Mesendoderm (in vitro differentiated cells): ENCODE results near the gene R3HCC1L.

Experiments
- DNase-seq: peaks from one replicate; pipeline ENCODE4 v3.0.0; 2013
- H2AK5ac ChIP-seq: 2 replicates; pipeline ENCODE4 v1.6.1; 2013; ENCODE audit warnings: low read length, inconsistent platforms
- H2BK120ac ChIP-seq: 2 replicates; pipeline ENCODE4 v1.6.1; 2013; ENCODE audit warnings: low read depth, mild to moderate bottlenecking, low read length, moderate library complexity, mixed read lengths
- H2BK15ac ChIP-seq: replicated peaks from 2 replicates; pipeline ENCODE4 v1.6.1; 2013; ENCODE audit warnings: low read depth, mild to moderate bottlenecking, moderate library complexity
- H2BK5ac ChIP-seq: 2 replicates; pipeline ENCODE4 v1.6.1; 2013; ENCODE audit warnings: low read length, inconsistent platforms
- H3K18ac ChIP-seq: 2 replicates; pipeline ENCODE4 v1.6.1; 2013; ENCODE audit warnings: mild to moderate bottlenecking, low read length, mixed read lengths
- H3K23ac ChIP-seq: one replicate; pipeline ENCODE4 v1.6.1; 2013; ENCODE audit warnings: low read length
- H3K27ac ChIP-seq: 2 replicates; pipeline ENCODE4 v1.5.1; 2013; ENCODE audit warnings: low read depth, mild to moderate bottlenecking, inconsistent platforms, low read length, moderate library complexity
- H3K27me3 ChIP-seq: 2 replicates; pipeline ENCODE4 v1.6.1; 2013; ENCODE audit warnings: low read length, control low read depth, mild to moderate bottlenecking, inconsistent platforms; ENCODE audit not compliant: insufficient read depth, poor library complexity
- H3K36me3 ChIP-seq: 2 replicates; pipeline ENCODE4 v1.6.1; 2013; ENCODE audit warnings: low read length, inconsistent platforms; ENCODE audit not compliant: control insufficient read depth, insufficient read depth
- H3K4ac ChIP-seq: one replicate; pipeline ENCODE4 v1.6.1; 2013; ENCODE audit warnings: low read depth, mild to moderate bottlenecking, low read length, moderate library complexity
- H3K4me1 ChIP-seq: 2 replicates; pipeline ENCODE4 v1.6.1; 2013; ENCODE audit warnings: low read depth, low read length, inconsistent platforms; ENCODE audit not compliant: control insufficient read depth
- H3K4me2 ChIP-seq: 2 replicates; pipeline ENCODE4 v1.6.1; 2013; ENCODE audit warnings: low read length
- H3K4me3 ChIP-seq: 2 replicates; pipeline ENCODE4 v1.5.1; 2013; ENCODE audit warnings: mild to moderate bottlenecking, low read length
- H3K56ac ChIP-seq: one replicate; pipeline ENCODE4 v1.6.1; 2013; ENCODE audit warnings: low read length
- H3K79me1 ChIP-seq: 2 replicates; pipeline ENCODE4 v1.6.1; 2013; ENCODE audit warnings: low read length, inconsistent platforms
- H3K79me2 ChIP-seq: 2 replicates; pipeline ENCODE4 v1.6.1; 2013; ENCODE audit warnings: mild to moderate bottlenecking, low read length; ENCODE audit not compliant: control insufficient read depth, insufficient read depth
- H3K9ac ChIP-seq: 2 replicates; pipeline ENCODE4 v1.6.1; 2013; ENCODE audit warnings: low read length, inconsistent platforms
- H4K5ac ChIP-seq: one replicate; pipeline ENCODE4 v1.6.1; 2013; ENCODE audit warnings: low read length
- H4K8ac ChIP-seq: one replicate; pipeline ENCODE4 v1.6.1; 2013; ENCODE audit warnings: low read depth, mild to moderate bottlenecking, control low read depth, low read length, moderate library complexity
- WGBS: extraction: QIAGEN DNeasy Blood & Tissue Kit; methylation state at CpG from one replicate; pipeline ENCODE4 v1.1.7; 2013; ENCODE audit warnings: low lambda C conversion rate, missing lambda C conversion rate; ENCODE audit not compliant: insufficient coverage; ENCODE audit errors: extremely low coverage; 5-methylcytosine and 5-hydroxymethylcytosine counted together

The R3HCC1L gene

DNA sequence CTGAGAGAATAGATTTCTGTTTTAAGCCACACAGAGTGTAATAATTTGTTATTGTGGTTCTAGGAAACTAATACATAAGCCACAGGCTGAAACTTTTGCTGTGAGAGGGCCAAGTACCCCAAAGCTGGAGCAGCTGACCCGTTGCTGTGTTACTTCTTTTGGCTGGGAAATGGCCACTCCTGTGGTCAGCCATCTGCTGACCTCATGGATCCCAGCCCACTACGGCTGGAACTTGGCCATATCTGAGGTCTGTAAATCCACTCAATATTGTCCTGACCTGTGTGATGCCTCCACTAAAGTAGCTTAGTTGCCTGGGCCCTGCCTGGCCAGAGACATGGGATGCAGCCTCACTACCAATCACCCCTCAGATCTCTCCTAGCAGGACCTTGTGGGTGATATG is 151.0 kb downstream of the R3HCC1L start:
- no CpG with 5 or more reads among the region's 2 CpGs for WGBS
- no peak for DNase-seq
- H3K36me3 ChIP-seq, result no peaks in the 10 kb centered on the region

GRCh38 chr10:98286419-98286818 is 152.0 kb downstream of the R3HCC1L start:
- Histone ChIP-seq H3K27ac (no peak overlapping the region), H4K5ac (no peak overlapping the region), H3K79me2 (no peaks in the 10 kb centered on the region), H3K79me1 (no peaks in the 10 kb centered on the region), H3K4ac (no peak overlapping the region), H3K4me1 (peaks cover 2% of the 10 kb centered on the region), H2BK15ac (no peak overlapping the region), H3K4me3 (no peak overlapping the region), H3K9ac (no peak overlapping the region), H2BK5ac (no peak overlapping the region), H2AK5ac (no peak overlapping the region), H3K18ac (no peak overlapping the region), H3K4me2 (no peak overlapping the region), H4K8ac (no peak overlapping the region), H2BK120ac (no peak overlapping the region), H3K27me3 (no peaks in the 10 kb centered on the region), H3K23ac (no peak overlapping the region), H3K36me3 (no peaks in the 10 kb centered on the region), H3K56ac (no peak overlapping the region)
- WGBS, result no CpG with 5 or more reads among the region's 12 CpGs
- no peak for DNase-seq

More for the DNA sequence above, 151.0 kb downstream of the R3HCC1L start:
- Histone ChIP-seq H3K27me3 (no peaks in the 10 kb centered on the region), H2AK5ac (no peak overlapping the region), H3K18ac (no peak overlapping the region), H3K56ac (no peak overlapping the region), H3K79me1 (no peaks in the 10 kb centered on the region), H2BK120ac (no peak overlapping the region), H3K4ac (no peak overlapping the region), H3K4me3 (no peak overlapping the region), H3K4me1 (peaks cover 2% of the 10 kb centered on the region), H3K27ac (no peak overlapping the region), H3K23ac (no peak overlapping the region), H4K8ac (no peak overlapping the region), H4K5ac (no peak overlapping the region), H3K9ac (no peak overlapping the region), H2BK5ac (no peak overlapping the region), H3K4me2 (no peak overlapping the region), H2BK15ac (no peak overlapping the region), H3K79me2 (no peaks in the 10 kb centered on the region)

- Histone ChIP-seq H3K4me1 (peaks cover 2% of the 10 kb centered on the region), H3K4me3 (no peak overlapping the region), H3K27me3 (no peaks in the 10 kb centered on the region), H2BK15ac (no peak overlapping the region), H2BK5ac (no peak overlapping the region), H3K79me1 (no peaks in the 10 kb centered on the region), H2BK120ac (no peak overlapping the region), H4K8ac (no peak overlapping the region), H3K56ac (no peak overlapping the region), H4K5ac (no peak overlapping the region), H3K27ac (no peak overlapping the region), H3K9ac (no peak overlapping the region), H3K36me3 (no peaks in the 10 kb centered on the region), H3K79me2 (no peaks in the 10 kb centered on the region), H3K23ac (no peak overlapping the region), H3K4me2 (no peak overlapping the region), H3K4ac (no peak overlapping the region), H3K18ac (no peak overlapping the region), H2AK5ac (no peak overlapping the region)
- DNase-seq, result no peak
- no CpG with 5 or more reads among the region's 5 CpGs for WGBS
Measured at GRCh38 chr10:98287321-98287720, 152.9 kb downstream of the R3HCC1L start.

- no peak overlapping the region for H3K4me2 ChIP-seq
Measured at GRCh38 chr10:98289802-98290209, 155.3 kb downstream of the R3HCC1L start.

GRCh38 chr10:98292971-98293370 is 158.5 kb downstream of the R3HCC1L start:
- Histone ChIP-seq H2BK15ac (no peak overlapping the region), H4K8ac (no peak overlapping the region), H3K18ac (no peak overlapping the region), H2AK5ac (no peak overlapping the region), H3K79me2 (no peaks in the 10 kb centered on the region), H3K4me1 (peaks cover 3% of the 10 kb centered on the region), H3K56ac (no peak overlapping the region), H3K23ac (no peak overlapping the region), H3K79me1 (no peaks in the 10 kb centered on the region), H3K9ac (no peak overlapping the region), H3K4ac (no peak overlapping the region), H3K27ac (no peak overlapping the region), H3K4me2 (no peak overlapping the region), H2BK120ac (no peak overlapping the region), H3K4me3 (no peak overlapping the region), H3K36me3 (no peaks in the 10 kb centered on the region), H4K5ac (no peak overlapping the region), H3K27me3 (no peaks in the 10 kb centered on the region), H2BK5ac (no peak overlapping the region)
- no peak for DNase-seq
- no CpG with 5 or more reads among the region's 4 CpGs for WGBS

More at GRCh38 chr10:98289802-98290209, 155.3 kb downstream of the R3HCC1L start:
- Histone ChIP-seq H3K79me1 (no peaks in the 10 kb centered on the region), H3K4me1 (peaks cover 2% of the 10 kb centered on the region), H3K36me3 (no peaks in the 10 kb centered on the region), H3K18ac (no peak overlapping the region), H4K5ac (no peak overlapping the region), H3K4ac (no peak overlapping the region), H3K27ac (no peak overlapping the region), H3K4me3 (no peak overlapping the region), H2BK5ac (no peak overlapping the region), H3K27me3 (no peaks in the 10 kb centered on the region), H3K9ac (no peak overlapping the region), H3K23ac (no peak overlapping the region), H4K8ac (no peak overlapping the region), H2AK5ac (no peak overlapping the region), H3K56ac (no peak overlapping the region), H2BK120ac (no peak overlapping the region), H3K79me2 (no peaks in the 10 kb centered on the region), H2BK15ac (no peak overlapping the region)
- DNase-seq, result no peak
- no CpG with 5 or more reads among the region's 10 CpGs for WGBS

GRCh38 chr10:98293550-98294269 is 159.3 kb downstream of the R3HCC1L start:
- Histone ChIP-seq H3K56ac (no peak overlapping the region), H2BK120ac (no peak overlapping the region), H3K4me1 (peaks cover 3% of the 10 kb centered on the region), H2BK15ac (no peak overlapping the region), H3K4me3 (no peak overlapping the region), H4K5ac (no peak overlapping the region), H3K4ac (no peak overlapping the region), H2AK5ac (no peak overlapping the region), H3K27ac (no peak overlapping the region), H3K18ac (no peak overlapping the region), H3K27me3 (no peaks in the 10 kb centered on the region), H2BK5ac (no peak overlapping the region), H3K23ac (no peak overlapping the region), H3K9ac (no peak overlapping the region), H3K79me2 (no peaks in the 10 kb centered on the region), H3K4me2 (no peak overlapping the region), H3K79me1 (no peaks in the 10 kb centered on the region), H4K8ac (no peak overlapping the region), H3K36me3 (no peaks in the 10 kb centered on the region)
- DNase-seq, result no peak
- WGBS, result no CpG with 5 or more reads among the region's 8 CpGs
